Activated T-cell treated with anti-CD3 and anti-CD28 coated beads for 48 hours (primary cell): ENCODE data around the gene GPATCH8.
"Not testable (repeated sequence)": the region's sequence is repeated elsewhere in the genome, so short reads cannot be mapped to it uniquely, and the experiment has no call there.

Source experiments
- DNase-seq: peaks from one replicate; pipeline ENCODE4 v3.0.0-alpha.2; 2020; ENCODE audit warnings: low read depth

The GPATCH8 gene

DNA sequence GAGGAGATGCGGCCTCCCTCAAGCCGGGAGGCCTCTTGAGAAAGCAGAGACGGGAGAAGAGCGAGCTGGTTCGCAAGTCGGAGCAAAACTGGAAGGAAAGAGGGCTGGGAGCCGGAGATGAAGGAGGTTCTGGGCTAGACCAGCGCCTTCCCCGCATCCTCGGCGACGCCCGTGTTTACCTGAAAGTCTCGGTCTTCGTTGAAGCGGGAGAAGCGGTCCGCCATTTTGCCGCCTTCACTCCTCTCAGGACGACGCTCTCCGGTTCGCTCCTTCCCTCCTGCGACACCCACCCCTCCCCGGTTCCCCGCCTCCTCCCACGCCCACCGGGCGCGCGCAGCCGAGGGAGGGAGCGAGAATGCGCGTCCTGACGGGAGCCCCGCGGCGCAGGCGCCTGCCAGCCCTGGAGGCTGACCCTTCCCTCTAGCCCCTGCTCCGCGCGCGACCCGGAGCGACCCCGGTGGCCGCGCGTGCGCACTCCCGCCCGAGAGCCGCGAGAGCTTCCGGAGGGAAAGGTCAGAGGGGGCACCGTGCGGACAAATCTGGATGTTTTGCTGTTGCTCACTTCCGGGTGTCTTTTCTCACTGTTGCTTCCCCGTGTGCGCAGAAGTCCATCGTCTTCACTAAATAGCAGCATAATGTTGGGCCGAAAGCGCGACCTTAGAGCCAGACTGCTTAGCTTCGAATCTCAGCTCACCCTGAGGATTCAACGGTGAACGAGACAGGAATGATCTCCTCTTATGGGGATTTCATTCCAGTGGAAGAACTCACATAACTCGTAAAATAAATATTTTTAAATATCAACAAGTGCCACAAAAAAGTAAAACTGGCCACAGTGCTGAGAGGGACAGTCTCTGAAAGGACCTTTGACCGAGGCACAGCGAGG, at the start of gene GPATCH8:
Gene GPATCH8, minus strand, starts transcription at position 260 of the 883 bp plus-strand sequence. Its CDS starts 36 bp downstream, at position 224.
- DNase-seq: peak; percentile 96

DNA sequence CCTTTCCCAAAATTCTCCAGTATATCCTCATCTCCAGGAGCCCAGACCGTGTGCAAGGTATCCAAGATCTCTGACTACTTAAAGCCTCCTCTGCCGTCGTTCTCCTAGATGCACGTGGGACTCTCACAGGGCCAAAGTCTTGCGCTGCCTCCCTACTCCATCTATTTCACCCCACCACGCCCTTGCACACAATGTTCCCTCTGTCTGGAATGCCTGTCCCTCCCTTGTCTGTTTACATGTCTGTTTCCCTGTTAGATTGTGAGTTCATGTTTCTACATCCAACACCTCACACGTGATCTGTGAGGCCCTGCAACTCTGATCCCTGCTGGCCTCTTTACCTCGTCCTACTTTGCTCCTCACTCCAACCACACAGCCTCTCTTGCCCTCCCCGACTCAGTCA, 49.2 kb upstream of the GPATCH8 start:
- no peak for DNase-seq

DNA sequence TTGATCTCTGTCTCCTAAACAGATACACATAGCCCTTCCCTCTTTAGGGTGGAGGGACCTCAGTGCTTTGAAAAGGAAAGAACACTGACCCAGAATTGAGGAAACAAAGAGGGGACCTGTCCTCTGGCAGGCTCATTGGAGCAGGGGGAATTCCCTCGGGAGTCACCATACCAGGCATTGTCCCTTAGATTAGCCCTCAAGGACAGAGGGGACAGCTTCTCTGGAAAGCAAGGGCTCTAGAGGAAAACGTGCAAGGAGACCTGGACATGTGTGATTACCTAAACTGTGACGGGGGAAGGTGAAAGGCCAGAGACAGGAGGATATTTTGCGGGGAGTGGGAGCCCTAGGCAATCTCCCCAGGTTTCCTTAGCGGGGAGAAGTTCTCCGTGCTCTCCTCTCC, 46.5 kb upstream of the GPATCH8 start:
- DNase-seq: no peak

DNA sequence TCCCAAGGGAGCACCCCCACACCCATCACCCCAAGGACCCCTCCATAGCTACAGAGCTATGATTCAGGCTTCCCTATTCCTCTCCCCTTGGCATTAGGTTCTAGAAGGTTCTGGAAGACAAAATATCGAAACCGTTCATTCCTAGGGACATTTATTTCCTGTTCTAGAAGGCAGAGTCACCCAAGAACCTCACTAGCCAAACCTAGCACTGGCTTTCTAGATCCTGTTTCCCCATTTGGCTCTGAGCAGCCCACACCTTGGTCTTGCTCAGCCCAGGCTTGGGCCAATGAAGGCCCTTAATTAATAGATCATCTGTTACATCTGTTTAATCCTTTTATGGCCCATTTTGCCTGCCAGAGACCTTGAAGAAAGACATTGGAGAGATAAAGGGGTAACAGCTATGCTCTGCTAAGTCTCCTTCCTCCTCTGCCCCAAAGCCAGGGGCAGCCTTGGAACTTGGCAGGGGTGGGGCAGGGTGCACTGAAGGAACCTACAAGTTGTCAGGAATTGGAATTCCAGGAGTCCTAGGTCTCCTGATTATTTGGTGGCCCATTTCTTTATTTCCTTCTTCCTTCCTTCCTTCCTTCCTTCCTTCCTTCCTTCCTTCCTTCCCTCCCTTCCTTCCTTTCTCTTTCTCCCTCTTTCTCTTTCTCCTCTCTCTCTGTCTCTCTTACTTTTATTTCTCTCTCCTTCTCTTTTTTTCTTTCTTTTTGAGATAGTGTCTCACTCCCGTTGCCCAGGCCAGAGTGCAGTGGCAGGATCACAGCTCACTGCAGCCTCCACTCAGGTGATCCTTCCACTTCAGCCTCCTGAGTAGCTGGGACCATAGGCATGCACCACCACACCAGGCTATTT, 45.4 kb upstream of the GPATCH8 start:
- no peak for DNase-seq

DNA sequence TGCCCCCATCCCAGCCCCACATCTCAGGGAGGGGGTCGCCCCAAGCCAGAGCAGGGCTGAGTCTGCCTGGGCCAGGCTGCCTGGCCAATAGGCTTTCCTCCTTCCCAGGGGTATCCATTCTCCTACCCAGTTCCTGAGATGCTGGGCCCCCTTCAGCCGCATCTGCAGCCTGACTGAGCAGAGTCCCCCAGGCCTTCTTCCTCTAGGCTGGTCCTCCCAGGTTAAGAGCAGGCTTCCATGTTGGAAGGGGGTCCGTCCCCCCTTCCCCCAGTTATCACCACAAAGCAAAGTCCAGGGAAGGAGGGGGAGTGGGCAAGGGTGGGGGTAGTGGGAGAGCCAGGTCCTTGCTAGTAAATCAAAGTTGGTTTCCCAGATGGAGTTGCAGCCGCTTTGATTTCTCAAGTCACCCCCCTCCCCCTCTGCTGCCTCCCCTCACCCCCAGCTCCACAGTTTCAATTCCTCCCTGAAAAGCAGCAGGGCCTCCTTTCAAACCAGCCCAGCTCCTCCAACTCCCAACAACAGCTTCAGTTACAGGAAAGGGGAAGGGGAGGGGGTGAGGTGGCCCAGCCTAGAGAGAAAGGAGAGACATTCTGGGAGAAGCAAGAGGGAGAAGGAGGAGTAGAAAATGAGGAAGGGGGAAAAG, 44.5 kb upstream of the GPATCH8 start:
- no peak for DNase-seq

DNA sequence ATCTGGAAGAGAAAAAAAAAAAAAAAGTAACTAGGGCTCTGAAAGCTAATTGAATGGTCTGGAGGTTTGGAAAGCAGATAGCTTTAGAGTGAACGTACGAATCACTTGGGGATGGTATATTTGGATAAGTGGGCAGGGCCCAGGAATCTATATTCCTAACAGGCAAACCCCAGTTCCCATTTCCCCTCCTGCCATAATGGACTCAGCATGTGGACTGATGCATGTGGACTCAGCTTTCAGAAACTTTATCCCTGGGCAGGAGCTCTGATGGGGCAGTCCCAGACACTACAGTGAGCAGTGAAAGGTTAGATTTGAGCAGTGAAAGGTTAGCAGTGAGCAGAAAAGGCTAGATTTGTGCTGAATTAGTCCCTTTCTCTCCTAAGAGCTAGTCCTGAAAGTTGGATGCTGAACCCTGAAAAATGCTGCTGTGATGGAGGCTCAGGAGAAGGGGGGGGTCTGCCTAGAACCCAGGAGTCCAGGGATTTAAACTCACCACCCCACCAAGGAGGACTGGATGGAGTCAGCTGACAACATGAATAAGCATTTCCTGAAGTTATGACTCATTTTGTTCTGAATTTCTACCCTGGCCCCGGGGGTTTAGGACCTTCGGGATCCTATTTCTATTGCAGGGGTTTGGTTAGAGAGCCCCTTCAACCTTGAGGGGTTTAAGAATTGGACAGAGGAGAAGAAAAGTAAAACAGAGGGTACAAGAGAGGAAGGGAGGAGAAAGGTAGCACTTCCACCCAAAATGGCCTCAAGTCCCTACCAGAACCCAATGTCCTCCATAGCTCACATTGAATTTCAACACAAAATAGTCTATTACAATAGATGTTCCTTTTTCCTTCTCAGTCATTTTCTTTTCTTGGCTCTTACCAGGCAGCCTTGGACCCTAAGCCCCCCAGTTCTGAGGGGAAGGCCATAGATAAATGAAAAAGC, 43.7 kb upstream of the GPATCH8 start:
- DNase-seq: no peak

DNA sequence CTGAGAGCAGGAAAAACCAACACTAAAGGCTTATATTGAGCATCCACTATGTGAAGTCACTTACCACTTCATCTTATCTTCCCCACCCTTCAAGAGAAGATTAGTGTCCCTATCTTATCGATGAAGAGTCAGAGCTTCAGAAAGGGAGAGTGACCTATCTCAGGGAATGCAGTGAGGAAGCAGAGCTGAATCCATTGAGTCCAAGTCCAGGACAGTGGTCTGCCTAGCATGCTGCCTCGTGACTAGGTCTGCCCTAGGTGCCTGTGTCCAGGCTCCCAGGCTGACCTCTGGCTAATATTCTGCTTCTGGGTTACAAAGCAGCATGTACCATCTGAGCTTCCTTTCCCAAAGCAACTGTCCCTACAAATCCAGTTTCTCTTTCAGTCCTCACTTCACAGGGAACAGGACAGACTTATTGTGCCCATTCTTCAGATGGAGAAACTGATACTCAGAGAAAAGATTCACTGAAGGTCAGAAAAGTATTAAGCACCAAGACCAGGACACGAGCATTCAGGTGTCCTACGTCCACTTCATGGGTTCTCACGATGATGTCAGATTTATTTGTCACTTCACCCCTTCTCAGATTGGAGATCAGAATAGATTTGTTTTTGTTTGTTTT, 40.8 kb upstream of the GPATCH8 start:
- no peak for DNase-seq

- DNase-seq: no peak
Observed at GRCh38 chr17:44543213-44543904, 40.2 kb upstream of the GPATCH8 start.

GRCh38 chr17:44541884-44542581, 38.8 kb upstream of the GPATCH8 start:
- DNase-seq: no peak

DNA sequence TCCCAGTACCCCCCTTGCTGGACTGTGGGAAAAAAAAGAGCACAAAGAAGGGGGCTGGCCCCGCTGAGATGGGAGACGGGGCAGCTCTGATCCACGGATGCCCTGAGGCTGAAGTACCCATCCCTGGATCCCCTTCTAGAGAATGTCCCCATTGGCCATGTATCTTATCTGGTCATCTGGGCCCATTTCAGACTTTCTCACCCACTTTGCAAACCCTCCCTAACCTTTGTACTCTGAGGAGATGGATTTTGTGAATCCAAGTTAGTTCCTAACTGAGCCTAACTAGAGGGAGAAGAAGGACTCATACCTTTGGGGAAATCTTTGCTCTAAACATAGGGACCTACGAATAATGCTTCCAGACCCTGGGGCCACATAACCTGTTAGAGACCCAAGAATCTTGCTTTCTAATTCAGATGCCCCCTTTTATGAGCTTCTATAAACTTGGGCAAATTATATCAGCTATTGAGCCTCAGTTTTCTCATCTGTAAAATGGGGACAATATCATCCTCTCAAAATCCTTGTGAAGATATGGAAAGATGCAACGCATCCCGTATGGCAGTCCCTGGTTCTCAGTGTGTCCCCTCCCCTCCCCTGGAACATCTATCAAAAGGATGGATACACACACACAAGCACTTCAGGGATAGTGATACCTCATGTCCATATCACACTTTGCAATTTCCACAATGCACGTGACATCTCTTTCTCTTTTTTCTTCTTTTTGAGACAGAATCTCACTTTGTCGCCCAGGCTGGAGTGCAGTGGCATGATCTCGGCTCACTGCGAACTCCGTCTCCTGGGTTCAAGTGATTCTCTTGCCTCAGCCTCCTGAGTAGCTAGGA, 37.3 kb upstream of the GPATCH8 start:
- no peak for DNase-seq

DNA sequence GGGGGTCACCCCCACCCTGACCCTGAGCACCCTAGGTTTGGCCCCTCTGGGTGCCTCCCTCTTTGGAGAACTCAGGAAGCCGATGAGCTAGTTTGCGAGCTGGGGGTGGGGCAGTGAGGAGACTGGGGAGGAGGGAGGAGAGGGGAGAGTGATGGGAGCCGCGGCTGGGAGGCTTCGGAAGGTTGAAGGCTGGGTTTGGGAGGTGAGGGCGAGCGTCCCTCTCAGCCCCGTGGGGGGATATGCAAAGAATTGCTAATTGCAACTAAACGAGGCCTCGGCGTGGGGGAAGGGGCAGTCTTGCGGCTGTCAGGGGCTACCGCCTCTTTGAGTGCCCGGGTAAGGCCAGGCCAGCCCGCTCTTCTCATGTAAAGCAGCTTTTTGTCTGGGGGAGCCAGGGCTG, 36.5 kb upstream of the GPATCH8 start:
- no peak for DNase-seq

DNA sequence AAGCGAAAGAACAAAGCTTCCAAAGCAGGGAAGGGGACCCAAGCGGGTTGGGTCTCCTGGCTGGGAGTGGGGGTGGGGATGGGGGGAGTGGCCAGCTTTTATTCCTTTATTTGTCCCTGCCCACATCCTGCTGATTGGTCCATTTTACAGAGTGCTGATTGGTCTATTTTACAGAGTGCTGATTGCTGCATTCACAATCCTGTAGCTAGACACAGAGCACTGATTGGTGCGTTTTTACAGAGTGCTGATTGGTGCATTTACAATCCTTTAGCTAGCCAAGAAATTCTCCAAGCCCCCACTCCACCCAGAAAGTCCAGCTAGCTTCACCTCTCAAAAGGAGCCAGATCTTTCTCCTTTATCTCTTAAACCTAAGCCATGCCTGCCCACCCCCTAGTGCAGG, 34.7 kb upstream of the GPATCH8 start:
- not testable (repeated sequence) for DNase-seq

- no peak for DNase-seq
Observed at GRCh38 chr17:44536090-44536953, 33.1 kb upstream of the GPATCH8 start.

DNA sequence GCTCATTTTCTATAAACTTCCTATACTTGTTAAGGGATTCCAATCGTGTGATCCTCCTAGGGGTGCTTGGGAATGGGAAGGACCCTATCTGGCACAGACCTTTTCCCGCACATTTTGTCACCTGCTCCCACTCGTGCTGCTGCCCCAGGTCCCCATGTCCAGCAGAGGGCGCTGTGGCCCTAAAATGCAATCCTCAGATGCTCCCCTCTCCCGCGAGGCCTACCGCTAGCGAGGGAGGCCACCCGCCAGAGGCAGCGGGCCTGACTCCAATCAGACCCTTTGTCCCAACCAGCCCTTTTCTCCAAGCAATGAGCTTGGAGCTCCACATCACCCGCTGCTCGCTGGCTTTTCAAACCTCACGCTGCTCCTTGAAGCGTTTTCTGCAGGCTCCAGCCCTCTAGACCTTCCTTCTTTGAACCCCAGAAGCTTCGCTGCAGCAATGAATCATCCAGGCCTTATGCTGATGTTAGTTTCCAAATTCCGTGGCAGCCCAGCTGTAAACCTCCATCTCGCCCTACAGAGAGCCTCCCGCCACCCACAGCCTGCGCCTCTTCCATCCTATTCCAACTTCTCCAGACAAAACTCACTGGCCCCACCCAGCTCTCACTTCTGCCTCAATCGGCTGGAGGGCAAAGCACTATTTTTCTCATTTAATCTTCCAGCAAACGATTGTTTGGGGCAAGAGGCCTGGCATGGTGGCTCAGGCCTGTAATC, 30.5 kb upstream of the GPATCH8 start:
- peak; percentile 80 for DNase-seq

DNA sequence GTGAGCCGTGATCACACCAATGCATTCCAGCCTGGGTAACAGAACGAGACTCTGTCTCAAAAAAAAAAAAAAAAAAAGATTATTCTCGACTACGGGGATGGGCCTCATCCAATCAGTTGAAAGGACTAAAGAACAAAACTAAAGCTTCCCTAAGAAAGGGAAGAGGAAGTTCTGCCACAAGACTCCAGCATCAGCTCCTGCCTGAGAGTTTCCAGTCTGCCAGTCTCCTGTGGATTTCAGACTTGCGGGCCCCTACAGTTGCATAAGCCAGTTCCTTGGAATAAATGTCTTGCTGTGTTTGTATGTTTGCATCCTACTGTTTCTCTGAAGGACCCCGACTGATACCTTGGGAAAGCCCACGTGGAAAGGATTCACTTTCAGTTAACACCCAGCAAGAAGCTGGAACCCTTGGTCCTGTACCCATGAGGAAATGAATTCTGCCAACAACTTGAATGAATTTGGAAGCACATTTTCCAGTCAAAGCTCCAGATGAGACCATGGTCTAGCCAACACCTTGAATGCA, 27.8 kb upstream of the GPATCH8 start:
- DNase-seq: no peak

- no peak for DNase-seq
Observed at GRCh38 chr17:44529864-44530263, 26.7 kb upstream of the GPATCH8 start.

GRCh38 chr17:44527954-44528353, 24.7 kb upstream of the GPATCH8 start:
- DNase-seq: no peak
